CD14-positive monocyte (primary cell): ENCODE results near the gene UBXN4. TPM values are rescaled to one million over a fixed set of nuclear protein-coding genes. Genes with fewer than 3 reads are reported as not detected.

Source experiments
- DNase-seq, 3 donors: peaks; one replicate each; pipeline ENCODE4 v3.0.0-alpha.2; 2011 to 2022
- H2AFZ ChIP-seq: 2 replicates; pipeline ENCODE4 v1.6.0; 2012; ENCODE audit warnings: mild to moderate bottlenecking, low read depth, low read length, inconsistent platforms; ENCODE audit not compliant: insufficient read depth, poor library complexity, severe bottlenecking
- H3K27ac ChIP-seq, 2 donors: 1 replicate in 1 of 2; 2 replicates in 1 of 2; pipeline ENCODE4 v1.5.1; 2012 to 2013; ENCODE audit warnings: low read length in 2 of 2, control low read depth in 1 of 2, inconsistent platforms in 1 of 2, low read depth in 1 of 2, mild to moderate bottlenecking in 1 of 2
- H3K27me3 ChIP-seq, 2 donors: one replicate each; pipeline versions ENCODE4 v1.6.0 to v1.6.1; 2011 to 2013; ENCODE audit warnings: low read length in 2 of 2; ENCODE audit not compliant: control insufficient read depth in 2 of 2, insufficient read depth in 2 of 2
- H3K36me3 ChIP-seq, 2 donors: replicated peaks in 1 of 2; 1 replicate in 1 of 2; 2 replicates in 1 of 2; pipeline versions ENCODE4 v1.5.1 to v1.6.1; 2012 to 2013; ENCODE audit warnings: low read length in 2 of 2, control low read depth in 1 of 2, inconsistent platforms in 1 of 2, mild to moderate bottlenecking in 1 of 2; ENCODE audit not compliant: insufficient read depth in 2 of 2, control insufficient read depth in 1 of 2
- H3K4me1 ChIP-seq, 2 donors: 1 replicate in 1 of 2; 2 replicates in 1 of 2; pipeline versions ENCODE4 v1.5.1 to v1.6.1; 2012 to 2013; ENCODE audit warnings: low read length in 2 of 2, control low read depth in 1 of 2, inconsistent platforms in 1 of 2, mild to moderate bottlenecking in 1 of 2, moderate library complexity in 1 of 2; ENCODE audit not compliant: insufficient read depth in 2 of 2, control insufficient read depth in 1 of 2
- H3K4me2 ChIP-seq: replicated peaks from 2 replicates; pipeline ENCODE3; 2012; ENCODE audit warnings: low read length, moderate library complexity, mild to moderate bottlenecking; ENCODE audit not compliant: poor library complexity, severe bottlenecking; ENCODE audit errors: extremely low read depth
- H3K4me3 ChIP-seq, 3 experiments: fragments of 200-600 bp in 1 of 3; sonication (generic) in 1 of 3; replicated peaks in 1 of 3; 1 replicate in 2 of 3; 2 replicates in 1 of 3; pipeline ENCODE4 v1.5.1; 2011 to 2013; ENCODE audit warnings: low read length in 3 of 3, mild to moderate bottlenecking in 3 of 3, control low read depth in 2 of 3, low read depth in 2 of 3, inconsistent platforms in 1 of 3, moderate library complexity in 1 of 3
- H3K79me2 ChIP-seq: 2 replicates; pipeline ENCODE4 v1.6.0; 2012; ENCODE audit warnings: mild to moderate bottlenecking, control low read depth, inconsistent platforms, low read length, moderate library complexity; ENCODE audit not compliant: insufficient read depth
- H3K9ac ChIP-seq: 2 replicates; pipeline ENCODE4 v1.6.0; 2017; ENCODE audit warnings: low read length, mild to moderate bottlenecking; ENCODE audit not compliant: insufficient read depth, poor library complexity, severe bottlenecking
- H3K9me3 ChIP-seq, 2 donors: replicated peaks in 1 of 2; 1 replicate in 1 of 2; 2 replicates in 1 of 2; pipeline versions ENCODE4 v1.5.1 to v1.6.1; 2012 to 2013; ENCODE audit warnings: low read length in 2 of 2, control low read depth in 1 of 2; ENCODE audit not compliant: control insufficient read depth in 1 of 2, insufficient read depth in 1 of 2
- H4K20me1 ChIP-seq: 2 replicates; pipeline ENCODE4 v1.6.0; 2012; ENCODE audit warnings: mild to moderate bottlenecking, low read length, control low read depth, moderate library complexity; ENCODE audit not compliant: insufficient read depth
- H3K27ac Mint-ChIP-seq, 7 donors: one replicate each; pipeline ENCODE4 v1.8.0; 2020; ENCODE audit warnings: mild to moderate bottlenecking in 7 of 7, mixed read lengths in 7 of 7, moderate library complexity in 6 of 7, inconsistent platforms in 2 of 7
- H3K27me3 Mint-ChIP-seq, 3 donors: one replicate each; pipeline ENCODE4 v1.8.0; 2021 to 2022; ENCODE audit warnings: low read depth in 3 of 3, mild to moderate bottlenecking in 3 of 3, mixed read lengths in 3 of 3, moderate library complexity in 3 of 3, inconsistent platforms in 1 of 3
- H3K36me3 Mint-ChIP-seq, 2 donors: one replicate each; pipeline ENCODE4 v1.8.0; 2020; ENCODE audit warnings: mixed read lengths in 2 of 2, inconsistent platforms in 1 of 2, mild to moderate bottlenecking in 1 of 2
- H3K4me1 Mint-ChIP-seq: one replicate; pipeline ENCODE4 v1.8.0; 2020; ENCODE audit warnings: mild to moderate bottlenecking, mixed read lengths
- H3K4me3 Mint-ChIP-seq, 2 donors: one replicate each; pipeline ENCODE4 v1.8.0; 2020; ENCODE audit warnings: mild to moderate bottlenecking in 2 of 2, mixed read lengths in 2 of 2, moderate library complexity in 1 of 2
- H3K9me3 Mint-ChIP-seq, 7 donors: one replicate each; pipeline ENCODE4 v1.8.0; 2020 to 2022; ENCODE audit warnings: mixed read lengths in 7 of 7, mild to moderate bottlenecking in 6 of 7, moderate library complexity in 6 of 7, inconsistent platforms in 2 of 7
- CTCF ChIP-seq: fragments of 200-600 bp; IDR thresholded peaks from one replicate; pipeline ENCODE4 v1.8.0; 2022; ENCODE audit warnings: antibody characterized with exemption, mild to moderate bottlenecking
- WGBS: methylation state at CpG from one replicate; pipeline ENCODE4 v1.1.5; 2013; ENCODE audit warnings: missing lambda C conversion rate; ENCODE audit not compliant: insufficient coverage; 5-methylcytosine and 5-hydroxymethylcytosine counted together
- intact Hi-C, 2 donors: fragments of 100-400 bp; cut with micrococcal nuclease; formaldehyde crosslinking; loops; one replicate each; pipeline versions ENCODE4 v1.15.0 to v1.15.1; 2023
- polyA plus RNA-seq, 3 donors: library from polyadenylated mRNA; depleted of rRNA in 1 of 3; unstranded in 2 of 3; stranded (reverse) in 1 of 3; fragments of 300-500 nt in 2 of 3; fragments of >200 nt in 1 of 3; fragmentation: Illumina TruSeq in 2 of 3; gene quantifications; 1 replicate in 2 of 3; 2 replicates in 1 of 3; pipeline ENCODE4 v1.2.3, GENCODE V29; 2012 to 2021

UBXN4 gene
- polyA plus RNA-seq, 3 donors, result 53.8 to 107 (median 74.2) TPM

DNA sequence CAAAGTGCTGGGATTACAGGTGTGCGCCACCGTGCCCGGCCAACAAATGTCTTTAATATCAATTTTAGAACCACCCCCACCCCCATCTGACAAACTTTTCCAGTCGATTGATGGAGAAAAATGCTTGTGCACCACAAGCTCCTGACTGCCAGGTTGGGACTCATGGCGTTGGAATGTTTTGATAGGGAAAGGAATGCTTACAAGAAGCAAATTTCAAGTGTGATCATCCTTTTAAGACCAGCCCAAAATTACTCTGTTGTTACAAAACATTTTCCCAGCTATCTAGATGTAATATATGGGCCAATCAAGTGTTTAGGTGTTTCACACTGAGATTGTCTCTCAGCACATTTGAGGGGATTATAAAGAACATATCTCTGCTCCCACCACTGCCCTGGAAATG is 45.2 kb downstream of the UBXN4 start:
- no peak for DNase-seq
- Histone ChIP-seq H3K4me2 (no peak overlapping the region), H3K79me2 (no peaks in the 10 kb centered on the region), H3K36me3 (peaks cover 40 to 58% of the 10 kb centered on the region in 2 donors), H4K20me1 (no peaks in the 10 kb centered on the region), H3K4me1 (no peaks in the 10 kb centered on the region), H3K9ac (no peak overlapping the region), H2AFZ (no peak overlapping the region), H3K4me3 (no peak overlapping the region), H3K27me3 (no peaks in the 10 kb centered on the region), H3K27ac (no peak overlapping the region), H3K9me3 (no peaks in the 10 kb centered on the region)
- no peaks in the 10 kb centered on the region for H3K4me1 Mint-ChIP-seq
- 60% methylated on average over 2 of the region's 5 CpGs for WGBS
- peaks cover 0 to 3% (median 0%) of the 10 kb centered on the region in 7 donors for H3K9me3 Mint-ChIP-seq
- H3K27ac Mint-ChIP-seq, result peak overlapping the region in 1 of 7 donors; percentile 63
- peaks cover 0 to 1% (median 0%) of the 10 kb centered on the region in 3 donors for H3K27me3 Mint-ChIP-seq
- no peak for TF ChIP-seq CTCF
- intact Hi-C loops, result no loop called here
- H3K4me3 Mint-ChIP-seq, result no peak overlapping the region
- H3K36me3 Mint-ChIP-seq, result peaks cover 45 to 50% of the 10 kb centered on the region in 2 donors

- H3K27ac Mint-ChIP-seq, result peak overlapping the region in 1 of 7 donors; percentile 38
- DNase-seq, result no peak
- Histone ChIP-seq H3K79me2 (no peaks in the 10 kb centered on the region), H3K36me3 (peaks cover 4 to 22% of the 10 kb centered on the region in 2 donors), H3K9ac (no peak overlapping the region), H3K9me3 (no peaks in the 10 kb centered on the region), H3K4me3 (no peak overlapping the region), H3K4me1 (peaks cover 8 to 12% of the 10 kb centered on the region in 2 donors), H2AFZ (no peak overlapping the region), H3K27me3 (no peaks in the 10 kb centered on the region), H3K4me2 (no peak overlapping the region), H3K27ac (no peak overlapping the region), H4K20me1 (no peaks in the 10 kb centered on the region)
- TF ChIP-seq CTCF, result no peak
- peaks cover 12 to 14% of the 10 kb centered on the region in 2 donors for H3K36me3 Mint-ChIP-seq
- 96% methylated on average over 6 of the region's 10 CpGs for WGBS
- peaks cover 11% of the 10 kb centered on the region for H3K4me1 Mint-ChIP-seq
- intact Hi-C loops, result no loop called here
- peaks cover 3 to 9% (median 5%) of the 10 kb centered on the region in 3 donors for H3K27me3 Mint-ChIP-seq
- no peak overlapping the region for H3K4me3 Mint-ChIP-seq
- H3K9me3 Mint-ChIP-seq, result peaks cover 0 to 3% (median 0%) of the 10 kb centered on the region in 7 donors
Measured at GRCh38 chr2:135790423-135790822, 48.8 kb downstream of the UBXN4 start.
